Cardiac muscle cell (in vitro differentiated cells and primary cell): ENCODE data around the gene NPTN. TPM values are rescaled to one million over a fixed set of nuclear protein-coding genes. Genes with fewer than 3 reads are reported as not detected.

ENCODE experiments used
- DNase-seq, 2 donors: peaks; one replicate each; pipeline versions ENCODE4 v3.0.0 to v3.0.0-alpha.2; 2010 to 2017; ENCODE audit warnings: low read depth in 1 of 2, low spot score in 1 of 2
- H3K27ac ChIP-seq: fragments of 200-600 bp; sonication (generic); 2 replicates; pipeline ENCODE4 v1.5.1; 2016
- H3K27me3 ChIP-seq: fragments of 200-600 bp; sonication (generic); 2 replicates; pipeline ENCODE4 v1.6.0; 2016; ENCODE audit warnings: control low read depth
- H3K36me3 ChIP-seq: fragments of 200-600 bp; sonication (generic); 2 replicates; pipeline ENCODE4 v1.5.1; 2016; ENCODE audit warnings: control low read depth
- H3K4me1 ChIP-seq: fragments of 200-600 bp; sonication (generic); 2 replicates; pipeline ENCODE4 v1.8.1; 2017; ENCODE audit warnings: low read depth, mild to moderate bottlenecking, mixed run types
- H3K4me3 ChIP-seq: fragments of 200-600 bp; sonication (generic); 2 replicates; pipeline ENCODE4 v1.5.1; 2016; ENCODE audit warnings: mild to moderate bottlenecking
- H3K9me3 ChIP-seq: fragments of 200-600 bp; sonication (generic); 2 replicates; pipeline ENCODE4 v1.5.1; 2017; ENCODE audit warnings: low read depth, mild to moderate bottlenecking, control low read depth
- CTCF ChIP-seq: IDR thresholded peaks from 2 replicates; pipeline ENCODE4 v1.5.1; 2012; ENCODE audit warnings: low read depth, mild to moderate bottlenecking, low read length
- polyA plus RNA-seq: library from polyadenylated mRNA; unstranded; fragments of >200 nt; fragmentation: Nextera tagmentation; extraction: Ambion mirVana; gene quantifications from 2 replicates; pipeline ENCODE4 v1.2.1, GENCODE V29; 2016
- total RNA-seq: library from RNA; depleted of rRNA; stranded (reverse); fragments of >200 nt; gene quantifications from 2 replicates; pipeline ENCODE4 v1.2.3, GENCODE V29; 2016

Gene NPTN
- total and polyA plus RNA-seq, 2 experiments from 2014 or later = 243 to 375 TPM

- peaks cover 5% of the 10 kb centered on the region for H3K4me1 ChIP-seq
Observed at GRCh38 chr15:73589766-73590165, 43.4 kb downstream of the NPTN start.

DNA sequence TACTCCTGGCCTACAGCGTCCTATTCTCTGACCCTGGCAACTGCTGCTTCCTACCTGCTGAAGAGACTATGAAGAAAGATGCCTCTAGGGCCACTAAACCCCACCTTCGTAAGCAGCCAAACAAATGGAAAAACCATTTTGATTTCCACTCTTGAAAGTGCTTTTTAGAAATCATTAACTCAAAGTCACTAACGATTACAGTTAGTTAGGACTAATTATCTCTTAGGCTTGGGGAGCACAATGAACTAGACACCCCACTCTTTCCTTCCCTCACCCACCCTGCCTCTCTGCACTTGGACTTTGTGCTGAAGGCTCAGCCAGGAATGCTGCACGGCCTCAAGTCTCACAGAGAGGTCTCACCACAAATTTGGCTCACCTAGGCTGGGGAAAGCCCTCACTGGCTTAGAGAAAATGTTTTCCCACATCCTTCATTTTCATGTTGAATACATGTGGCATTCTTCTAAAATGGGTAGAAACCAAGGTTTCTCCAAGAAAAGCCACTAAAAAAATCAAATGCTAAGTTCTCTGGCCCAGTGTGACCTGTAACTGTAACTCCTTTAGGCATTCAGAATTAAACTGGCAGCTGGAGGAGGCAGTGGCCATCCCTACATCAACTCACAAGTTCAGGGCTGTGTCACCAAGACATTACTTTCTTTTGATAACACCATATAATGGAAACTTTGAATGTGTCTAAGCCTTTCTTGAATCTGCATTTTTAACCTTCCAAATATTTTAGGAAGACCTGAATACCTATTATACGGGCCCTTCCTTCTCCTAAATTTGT lies 47.1 kb downstream of the NPTN start:
- no peak for TF ChIP-seq CTCF
- H3K4me1 ChIP-seq = no peaks in the 10 kb centered on the region
- H3K27me3 ChIP-seq = no peaks in the 10 kb centered on the region
- peak overlapping the region; percentile 53 for H3K27ac ChIP-seq
- no peak overlapping the region for H3K4me3 ChIP-seq
- peaks cover 55% of the 10 kb centered on the region for H3K36me3 ChIP-seq
- DNase-seq = no peak
- H3K9me3 ChIP-seq = no peaks in the 10 kb centered on the region

More at GRCh38 chr15:73589766-73590165, 43.4 kb downstream of the NPTN start:
- Histone ChIP-seq H3K27ac (no peak overlapping the region), H3K9me3 (no peaks in the 10 kb centered on the region), H3K36me3 (peaks cover 39% of the 10 kb centered on the region), H3K27me3 (no peaks in the 10 kb centered on the region), H3K4me3 (no peak overlapping the region)
- no peak for DNase-seq
- TF ChIP-seq CTCF = no peak

- H3K4me1 ChIP-seq = no peaks in the 10 kb centered on the region
- H3K36me3 ChIP-seq = peaks cover 57% of the 10 kb centered on the region
- peak in 1 of 2 donors; percentile 52 for DNase-seq
- no peak for TF ChIP-seq CTCF
- H3K27ac ChIP-seq = peak overlapping the region; percentile 53
- H3K9me3 ChIP-seq = no peaks in the 10 kb centered on the region
- no peaks in the 10 kb centered on the region for H3K27me3 ChIP-seq
- no peak overlapping the region for H3K4me3 ChIP-seq
Observed at GRCh38 chr15:73584699-73585420, 48.3 kb downstream of the NPTN start.

DNA sequence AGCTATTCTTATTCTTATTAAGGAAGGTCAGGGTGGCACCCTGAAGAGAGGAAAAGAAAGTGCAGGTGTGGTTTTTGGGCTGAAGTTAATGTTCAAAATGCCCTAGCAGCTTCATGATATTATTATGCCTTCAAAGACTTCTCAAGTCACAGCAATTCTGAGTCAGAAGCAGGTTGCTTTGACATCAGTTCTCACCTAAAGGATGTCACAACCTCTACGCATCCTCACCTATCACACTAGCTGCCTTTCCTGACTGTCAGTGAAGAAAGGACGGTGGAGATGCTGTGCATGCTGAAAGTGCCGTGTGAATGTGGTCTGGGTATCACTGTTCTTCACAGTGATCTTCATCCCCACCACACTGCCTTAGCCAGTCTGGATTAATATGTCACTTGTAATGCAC lies 49.6 kb downstream of the NPTN start:
- Histone ChIP-seq H3K27me3 (no peaks in the 10 kb centered on the region), H3K36me3 (peaks cover 55% of the 10 kb centered on the region), H3K27ac (no peak overlapping the region), H3K9me3 (no peaks in the 10 kb centered on the region), H3K4me1 (no peaks in the 10 kb centered on the region), H3K4me3 (no peak overlapping the region)
- no peak for TF ChIP-seq CTCF
- no peak for DNase-seq

GRCh38 chr15:73582851-73583379 lies 50.3 kb downstream of the NPTN start:
- peaks cover 57% of the 10 kb centered on the region for H3K36me3 ChIP-seq
- no peak for DNase-seq
- TF ChIP-seq CTCF = no peak
- H3K27ac ChIP-seq = no peak overlapping the region
- H3K9me3 ChIP-seq = no peaks in the 10 kb centered on the region
- no peaks in the 10 kb centered on the region for H3K27me3 ChIP-seq
- no peaks in the 10 kb centered on the region for H3K4me1 ChIP-seq
- no peak overlapping the region for H3K4me3 ChIP-seq
